SK-N-MC (cell line): ENCODE measurements around the gene MTUS2.

Experiments used
- EZH2 ChIP-seq: fragments of 200-600 bp; sonication (generic); IDR thresholded peaks from one replicate; pipeline ENCODE4 v1.6.1; 2017; ENCODE audit warnings: antibody characterized with exemption
- FOXP2 ChIP-seq: optimal IDR thresholded peaks from 2 replicates; pipeline ENCODE3; 2011; ENCODE audit warnings: mild to moderate bottlenecking, moderate library complexity; ENCODE audit not compliant: insufficient read depth; ENCODE audit errors: extremely low read length, control extremely low read depth
- POLR2AphosphoS5 ChIP-seq: IDR thresholded peaks from 2 replicates; pipeline ENCODE4 v1.6.1; 2012; ENCODE audit warnings: mild to moderate bottlenecking, low read depth, low read length, borderline replicate concordance

DNA sequence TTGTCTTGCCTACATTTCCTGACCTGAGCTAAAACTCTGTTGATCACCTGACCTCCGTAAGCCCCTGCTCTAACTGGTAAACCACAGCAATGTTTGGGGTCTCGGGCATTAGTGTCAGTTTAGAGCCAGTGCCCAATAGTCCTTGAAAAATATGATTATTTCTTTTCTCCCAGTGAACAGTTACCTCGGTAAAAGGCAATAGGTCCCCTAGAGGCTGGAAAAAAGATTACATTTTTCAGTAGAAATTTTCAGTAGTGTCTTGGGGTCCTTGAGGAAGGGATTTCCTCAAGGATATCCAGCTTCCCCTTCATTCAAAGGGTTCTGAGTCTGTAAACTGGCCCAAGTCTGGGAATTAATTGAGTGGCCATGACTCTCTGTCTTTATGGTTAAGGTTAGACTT lies 597.9 kb downstream of the MTUS2 start:
- no peak for TF ChIP-seq EZH2
- no peak for TF ChIP-seq POLR2AphosphoS5
- no peak for TF ChIP-seq FOXP2
